A549 (cell line): ENCODE results near the gene CIBAR2. TPM values are rescaled to one million over a fixed set of nuclear protein-coding genes. Genes with fewer than 3 reads are reported as not detected.

Experiments used
- ATAC-seq, 2 experiments: fragments of 200-7000 bp in 1 of 2; fragments of >200 bp in 1 of 2; cut with Nextera tagmentation in 1 of 2; cut with Tn5 transposase in 1 of 2; 3 replicates each; pipeline versions ENCODE4 v1.8.0 to v1.9.1; 2018 to 2020; ENCODE audit warnings: mild to moderate bottlenecking in 1 of 2, moderate library complexity in 1 of 2
- CTCF ChIA-PET: fragments of 300-600 bp; sonication (Branson Sonifier 250); formaldehyde crosslinking; extraction: SDS; loops from one replicate; lab custom pipeline; 2021; ENCODE audit warnings: antibody characterized with exemption, inconsistent platforms; lab: Yijun Ruan, JAX
- POLR2A ChIA-PET: fragments of 350-600 bp; formaldehyde crosslinking; extraction: SDS; loops from one replicate; lab custom pipeline; 2021; ENCODE audit warnings: antibody characterized with exemption, inconsistent platforms; lab: Yijun Ruan, JAX
- DNase-seq, 2 experiments: peaks; one replicate each; pipeline versions ENCODE4 v3.0.0 to v3.0.0-alpha.2; 2011 to 2016; ENCODE audit warnings: low read depth in 1 of 2, low spot score in 1 of 2
- FAIRE-seq: peaks from 2 replicates; lab custom pipeline; 2011; peaks lifted over from hg19 to GRCh38; lab: Jason Lieb, UNC
- H3K27ac ChIP-seq, 2 experiments: fragments of >200 bp; sonication (Bioruptor Twin); formaldehyde crosslinking; 3 replicates each; pipeline ENCODE4 v1.5.1; 2016 to 2017
- H3K4me1 ChIP-seq: fragments of >200 bp; sonication (Bioruptor Twin); formaldehyde crosslinking; 3 replicates; pipeline ENCODE4 v1.6.1; 2016
- H3K4me2 ChIP-seq: fragments of >200 bp; sonication (Bioruptor Twin); formaldehyde crosslinking; 3 replicates; pipeline ENCODE4 v1.6.1; 2016
- H3K4me3 ChIP-seq: fragments of >200 bp; sonication (Bioruptor Twin); formaldehyde crosslinking; 3 replicates; pipeline ENCODE4 v1.5.1; 2016
- H3K9me3 ChIP-seq: fragments of >200 bp; sonication (Bioruptor Twin); formaldehyde crosslinking; 3 replicates; pipeline ENCODE4 v1.6.1; 2016
- ATOH8 ChIP-seq: fragments of 250-450 bp; sonication (Bioruptor Pico); IDR thresholded peaks from 2 replicates; pipeline ENCODE4 v1.5.0; 2020; ENCODE audit warnings: low read depth, mild to moderate bottlenecking, moderate library complexity
- CBX8 ChIP-seq: fragments of 200-600 bp; sonication (generic); IDR thresholded peaks from 2 replicates; pipeline ENCODE4 v1.6.1; 2016
- CEBPB ChIP-seq, 2 experiments: fragments of >200 bp in 1 of 2; sonication (Bioruptor Twin) in 1 of 2; formaldehyde crosslinking in 1 of 2; IDR thresholded peaks; 2 replicates each; pipeline ENCODE4 v1.6.1; 2012 to 2016
- CHD4 ChIP-seq: fragments of 200-600 bp; sonication (generic); IDR thresholded peaks from 2 replicates; pipeline ENCODE4 v1.6.1; 2016; ENCODE audit warnings: antibody characterized with exemption, mild to moderate bottlenecking, borderline replicate concordance
- CTCF ChIP-seq: fragments of >200 bp; sonication (Bioruptor Twin); formaldehyde crosslinking; IDR thresholded peaks from 3 replicates; pipeline ENCODE4 v1.5.1; 2016
- EHF ChIP-seq: fragments of 250-450 bp; sonication (Bioruptor Pico); IDR thresholded peaks from 2 replicates; pipeline ENCODE4 v1.5.0; 2020; ENCODE audit warnings: mild to moderate bottlenecking
- FOSB ChIP-seq: fragments of 250-450 bp; sonication (Bioruptor Pico); IDR thresholded peaks from 2 replicates; pipeline ENCODE4 v1.5.0; 2020; ENCODE audit warnings: mild to moderate bottlenecking, moderate library complexity
- GATA3 ChIP-seq: IDR thresholded peaks from 2 replicates; pipeline ENCODE4 v1.6.1; 2012; ENCODE audit warnings: borderline replicate concordance
- HOXB13 ChIP-seq: fragments of 250-450 bp; sonication (Bioruptor Pico); IDR thresholded peaks from 2 replicates; pipeline ENCODE4 v1.5.0; 2020; ENCODE audit warnings: low read depth, mild to moderate bottlenecking, moderate library complexity
- HOXB5 ChIP-seq: fragments of 250-450 bp; sonication (Bioruptor Pico); IDR thresholded peaks from 2 replicates; pipeline ENCODE4 v1.5.0; 2020; ENCODE audit warnings: mild to moderate bottlenecking, moderate library complexity
- JUN ChIP-seq, 2 experiments: fragments of >200 bp; sonication (Bioruptor Twin); formaldehyde crosslinking; IDR thresholded peaks; 2 replicates in 1 of 2; 3 replicates in 1 of 2; pipeline ENCODE4 v1.6.1; 2016 to 2017
- JUNB ChIP-seq: fragments of >200 bp; sonication (Bioruptor Twin); formaldehyde crosslinking; IDR thresholded peaks from 2 replicates; pipeline ENCODE4 v1.6.1; 2016
- KDM5A ChIP-seq: fragments of 200-600 bp; sonication (generic); IDR thresholded peaks from 2 replicates; pipeline ENCODE4 v1.6.1; 2016; ENCODE audit warnings: antibody characterized with exemption, mild to moderate bottlenecking
- MAFK ChIP-seq: fragments of 450-650 bp; IDR thresholded peaks from 2 replicates; pipeline ENCODE4 v1.6.1; 2014; ENCODE audit not compliant: partially characterized antibody
- MAX ChIP-seq: IDR thresholded peaks from 2 replicates; pipeline ENCODE4 v1.6.1; 2012
- MAZ ChIP-seq: fragments of 150-350 bp; IDR thresholded peaks from 2 replicates; pipeline ENCODE4 v1.6.1; 2014; ENCODE audit warnings: antibody characterized with exemption, low read depth, low read length, borderline replicate concordance
- NPAS2 ChIP-seq: fragments of 250-450 bp; sonication (Bioruptor Pico); IDR thresholded peaks from 2 replicates; pipeline ENCODE4 v1.8.0; 2022; ENCODE audit warnings: mild to moderate bottlenecking, moderate library complexity, borderline replicate concordance
- PHF8 ChIP-seq: fragments of 200-600 bp; sonication (generic); IDR thresholded peaks from 2 replicates; pipeline ENCODE4 v1.6.1; 2016; ENCODE audit warnings: low read depth, mild to moderate bottlenecking, antibody characterized with exemption, moderate library complexity, borderline replicate concordance
- RARB ChIP-seq: fragments of 250-450 bp; sonication (Bioruptor Pico); IDR thresholded peaks from 2 replicates; pipeline ENCODE4 v1.8.0; 2021; ENCODE audit warnings: mild to moderate bottlenecking, moderate library complexity
- RFX5 ChIP-seq: fragments of 450-650 bp; IDR thresholded peaks from 2 replicates; pipeline ENCODE4 v1.7.1; 2014; ENCODE audit warnings: antibody characterized with exemption, mild to moderate bottlenecking, moderate library complexity
- RNF2 ChIP-seq: fragments of 200-600 bp; sonication (generic); IDR thresholded peaks from 2 replicates; pipeline ENCODE4 v1.6.1; 2016; ENCODE audit warnings: low read depth, mild to moderate bottlenecking, antibody characterized with exemption, moderate library complexity, borderline replicate concordance
- SMC3 ChIP-seq: fragments of >200 bp; sonication (Bioruptor Twin); formaldehyde crosslinking; IDR thresholded peaks from 3 replicates; pipeline ENCODE4 v1.6.1; 2018; ENCODE audit warnings: inconsistent platforms
- SREBF2 ChIP-seq: fragments of 450-650 bp; IDR thresholded peaks from 2 replicates; pipeline ENCODE4 v1.6.1; 2014; ENCODE audit warnings: mild to moderate bottlenecking, moderate library complexity
- TFCP2L1 ChIP-seq: fragments of 250-450 bp; sonication (Bioruptor Pico); IDR thresholded peaks from 2 replicates; pipeline ENCODE4 v1.5.0; 2021; ENCODE audit warnings: mild to moderate bottlenecking
- TP53 ChIP-seq: fragments of 250-450 bp; sonication (Bioruptor Pico); IDR thresholded peaks from 2 replicates; pipeline ENCODE4 v1.5.0; 2021; ENCODE audit warnings: mild to moderate bottlenecking, moderate library complexity
- ZC3H11A ChIP-seq: fragments of 450-650 bp; IDR thresholded peaks from 2 replicates; pipeline ENCODE4 v1.6.1; 2014; ENCODE audit warnings: antibody characterized with exemption, mild to moderate bottlenecking
- ZNF302 ChIP-seq: fragments of 250-450 bp; sonication (Bioruptor Pico); IDR thresholded peaks from 2 replicates; pipeline ENCODE4 v1.9.0; 2021; ENCODE audit warnings: inconsistent platforms, mild to moderate bottlenecking, moderate library complexity
- ZSCAN20 ChIP-seq: fragments of 250-450 bp; sonication (Bioruptor Pico); IDR thresholded peaks from 2 replicates; pipeline ENCODE4 v1.8.0; 2022; ENCODE audit warnings: mild to moderate bottlenecking, moderate library complexity
- WGBS: methylation state at CpG from one replicate; pipeline ENCODE4 v1.1.6; 2017; ENCODE audit errors: missing lambda C conversion rate; 5-methylcytosine and 5-hydroxymethylcytosine counted together
- polyA plus RNA-seq, 4 experiments: library from polyadenylated mRNA; depleted of rRNA in 3 of 4; stranded (reverse); fragments of >200 nt; fragmentation: RNase III in 1 of 4; extraction: RNeasy Plus Mini Kit Qiagen cat#74134 plus additional on column Dnase treatment in 1 of 4; gene quantifications; 2 replicates in 3 of 4; 3 replicates in 1 of 4; pipeline ENCODE4 v1.2.3, GENCODE V29; 2011 to 2017
- TF ChIP-seq, protein P1 (sequence below): fragments of 150-350 bp; IDR thresholded peaks from 2 replicates; pipeline ENCODE4 v1.6.1; 2014; ENCODE audit warnings: low read depth, mild to moderate bottlenecking, low read length
- TF ChIP-seq, protein P2 (sequence below): IDR thresholded peaks from 2 replicates; pipeline ENCODE4 v1.6.1; 2012; ENCODE audit warnings: low read depth, borderline replicate concordance
- TF ChIP-seq, protein P3 (sequence below): fragments of 450-650 bp; IDR thresholded peaks from 2 replicates; pipeline ENCODE4 v1.6.1; 2014; ENCODE audit warnings: antibody characterized with exemption

CIBAR2 gene
- polyA plus RNA-seq, 2 of the 4 experiments (the other 2 are of a cell fraction), result not detected

- no peaks in the 10 kb centered on the region for H3K9me3 ChIP-seq
- no peak for ATAC-seq
- FAIRE-seq, result no peak
- TF ChIP-seq, protein P1, sequence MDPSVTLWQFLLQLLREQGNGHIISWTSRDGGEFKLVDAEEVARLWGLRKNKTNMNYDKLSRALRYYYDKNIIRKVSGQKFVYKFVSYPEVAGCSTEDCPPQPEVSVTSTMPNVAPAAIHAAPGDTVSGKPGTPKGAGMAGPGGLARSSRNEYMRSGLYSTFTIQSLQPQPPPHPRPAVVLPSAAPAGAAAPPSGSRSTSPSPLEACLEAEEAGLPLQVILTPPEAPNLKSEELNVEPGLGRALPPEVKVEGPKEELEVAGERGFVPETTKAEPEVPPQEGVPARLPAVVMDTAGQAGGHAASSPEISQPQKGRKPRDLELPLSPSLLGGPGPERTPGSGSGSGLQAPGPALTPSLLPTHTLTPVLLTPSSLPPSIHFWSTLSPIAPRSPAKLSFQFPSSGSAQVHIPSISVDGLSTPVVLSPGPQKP, result no peak
- TF ChIP-seq FOSB (no peak), ZC3H11A (no peak), TFCP2L1 (CRISPR knock-in tag) (no peak), GATA3 (no peak), ZSCAN20 (no peak), EHF (no peak), PHF8 (no peak), CBX8 (no peak)
- TF ChIP-seq, all 56 proteins: peak for 0
- POLR2A ChIA-PET, result no interaction called here
- DNase-seq, result no peak
- Histone ChIP-seq H3K27ac (no peak overlapping the region), H3K4me3 (no peak overlapping the region), H3K4me1 (no peaks in the 10 kb centered on the region), H3K4me2 (no peak overlapping the region)
- WGBS, result 65% methylated on average over 8 of the region's 8 CpGs
- CTCF ChIA-PET, result no interaction called here
Observed at GRCh38 chr16:85157372-85157771, 45.1 kb upstream of the CIBAR2 start.

- ATAC-seq, result no peak
- no peak for TF ChIP-seq ZNF302 (CRISPR knock-in tag)
- TF ChIP-seq NPAS2 (CRISPR knock-in tag), result no peak
- TF ChIP-seq TP53 (CRISPR knock-in tag), result no peak
- no peak for TF ChIP-seq SREBF2
- TF ChIP-seq KDM5A, result no peak
- no peak for TF ChIP-seq MAFK
- no peak for TF ChIP-seq HOXB5 (CRISPR knock-in tag)
- TF ChIP-seq MAZ, result no peak
- TF ChIP-seq CHD4, result no peak
- TF ChIP-seq, all 56 proteins: peak for 0
- ChIA-PET POLR2A (no interaction called here), CTCF (no interaction called here)
- no peak overlapping the region for H3K4me2 ChIP-seq
- no peak for FAIRE-seq
- peaks cover 4% of the 10 kb centered on the region for H3K4me1 ChIP-seq
- no peak for DNase-seq
- H3K27ac ChIP-seq, result no peak overlapping the region
- H3K4me3 ChIP-seq, result no peak overlapping the region
- no peaks in the 10 kb centered on the region for H3K9me3 ChIP-seq
Observed at GRCh38 chr16:85156869-85157268, 44.6 kb upstream of the CIBAR2 start.

DNA sequence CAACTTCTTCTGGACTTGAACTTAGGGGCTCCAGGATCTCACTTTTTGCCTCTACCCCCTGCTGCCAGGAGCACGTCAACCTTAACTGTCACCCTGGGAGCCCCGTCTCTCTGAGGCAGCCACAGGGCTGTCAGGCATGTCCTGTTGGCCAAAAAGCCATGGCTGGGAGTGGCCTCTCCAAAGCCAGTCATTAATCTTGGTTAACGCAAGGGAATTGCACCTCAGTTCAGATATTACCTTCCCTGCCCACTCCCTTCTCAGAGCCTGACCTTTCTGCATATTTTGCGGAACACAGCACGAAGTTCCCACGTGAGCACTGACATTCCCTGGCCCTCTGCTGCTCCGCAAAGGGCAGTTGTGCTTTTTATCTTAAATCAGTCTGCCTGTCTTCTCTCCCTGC is 44.2 kb upstream of the CIBAR2 start:
- no peak for FAIRE-seq
- Histone ChIP-seq H3K4me1 (peaks cover 8% of the 10 kb centered on the region), H3K4me2 (no peak overlapping the region), H3K9me3 (no peaks in the 10 kb centered on the region), H3K4me3 (no peak overlapping the region), H3K27ac (no peak overlapping the region)
- CTCF ChIA-PET, result no interaction called here
- no peak for DNase-seq
- 82% methylated on average over 7 of the region's 7 CpGs for WGBS
- ATAC-seq, result no peak
- POLR2A ChIA-PET, result no interaction called here
- TF ChIP-seq, protein P2, sequence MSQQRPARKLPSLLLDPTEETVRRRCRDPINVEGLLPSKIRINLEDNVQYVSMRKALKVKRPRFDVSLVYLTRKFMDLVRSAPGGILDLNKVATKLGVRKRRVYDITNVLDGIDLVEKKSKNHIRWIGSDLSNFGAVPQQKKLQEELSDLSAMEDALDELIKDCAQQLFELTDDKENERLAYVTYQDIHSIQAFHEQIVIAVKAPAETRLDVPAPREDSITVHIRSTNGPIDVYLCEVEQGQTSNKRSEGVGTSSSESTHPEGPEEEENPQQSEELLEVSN, result no peak
- no peak for TF ChIP-seq ATOH8 (CRISPR knock-in tag)
- no peak for TF ChIP-seq RNF2
- TF ChIP-seq, protein P3, sequence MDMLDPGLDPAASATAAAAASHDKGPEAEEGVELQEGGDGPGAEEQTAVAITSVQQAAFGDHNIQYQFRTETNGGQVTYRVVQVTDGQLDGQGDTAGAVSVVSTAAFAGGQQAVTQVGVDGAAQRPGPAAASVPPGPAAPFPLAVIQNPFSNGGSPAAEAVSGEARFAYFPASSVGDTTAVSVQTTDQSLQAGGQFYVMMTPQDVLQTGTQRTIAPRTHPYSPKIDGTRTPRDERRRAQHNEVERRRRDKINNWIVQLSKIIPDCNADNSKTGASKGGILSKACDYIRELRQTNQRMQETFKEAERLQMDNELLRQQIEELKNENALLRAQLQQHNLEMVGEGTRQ, result no peak
- no peak for TF ChIP-seq HOXB13 (CRISPR knock-in tag)
- TF ChIP-seq JUNB, result no peak
- no peak for TF ChIP-seq JUN (IDR thresholded peaks at IDR 0.05)
- no peak for TF ChIP-seq CEBPB (IDR thresholded peaks at IDR 0.05)
- no peak for TF ChIP-seq SMC3
- no peak for TF ChIP-seq KDM5A
- TF ChIP-seq ZC3H11A, result no peak
- no peak for TF ChIP-seq CTCF
- no peak for TF ChIP-seq ZNF302 (CRISPR knock-in tag)
- TF ChIP-seq MAZ, result no peak
- TF ChIP-seq MAX, result no peak
- TF ChIP-seq RARB (CRISPR knock-in tag), result no peak
- no peak for TF ChIP-seq RFX5
